Measurements from ENCODE around the gene PSME4. TPM values are rescaled to one million over a fixed set of nuclear protein-coding genes. Genes with fewer than 3 reads are reported as not detected.
"Not testable (repeated sequence)": the region's sequence is repeated elsewhere in the genome, so short reads cannot be mapped to it uniquely, and the experiment has no call there.

The PSME4 gene
- polyA plus RNA-seq, 4 donors = 19.9 to 24.2 (median 20.7) TPM

DNA sequence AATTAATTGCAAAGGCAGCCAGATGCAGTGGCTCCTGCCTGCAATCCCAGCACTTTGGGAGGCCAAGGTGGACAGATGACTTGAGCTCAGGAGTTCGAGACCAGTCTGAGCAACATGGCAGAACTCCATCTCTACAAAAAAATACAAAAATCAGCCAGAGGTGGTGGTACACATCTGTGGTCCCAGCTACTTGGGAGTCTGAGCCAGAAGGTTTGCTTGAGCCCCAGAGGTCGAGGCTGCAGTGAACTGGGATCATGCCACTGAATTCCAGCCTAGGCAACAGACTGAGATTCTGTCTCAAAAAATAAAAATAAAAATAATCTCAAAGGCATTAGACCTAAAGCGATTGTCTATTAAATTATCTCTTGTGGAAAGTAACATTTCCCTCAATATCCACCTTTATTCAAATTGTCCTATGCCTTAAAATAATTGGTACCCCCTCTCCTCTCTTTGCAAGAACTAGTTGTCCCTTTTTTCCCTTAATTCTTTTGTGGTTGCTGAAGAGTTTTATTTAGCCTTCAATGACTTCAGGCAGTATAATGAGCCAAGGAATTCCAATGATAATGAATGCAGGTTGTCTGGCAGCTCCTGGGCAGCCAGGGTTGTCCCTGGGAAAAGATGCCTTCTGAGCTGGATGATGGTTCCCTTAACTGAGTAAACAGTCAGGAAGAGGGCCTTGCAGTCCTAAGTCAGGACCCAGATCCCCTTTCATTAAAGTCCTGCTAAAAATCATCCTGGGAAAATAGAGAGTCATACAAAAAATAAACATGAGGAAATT, 143.2 kb downstream of the PSME4 start:
- Histone ChIP-seq H3K4me1 (ENCODE audit: control insufficient read depth in 3 of 3, insufficient read depth in 2 of 3, low read depth in 1 of 3, low read length in 2 of 3) (peaks cover 0 to 14% (median 0%) of the 10 kb centered on the region in 3 donors), H3K9me3 (ENCODE audit: control insufficient read depth in 2 of 2, insufficient read depth in 1 of 2, low read depth in 1 of 2, low read length in 1 of 2) (peaks cover 0 to 8% of the 10 kb centered on the region in 2 donors), H3K27ac (ENCODE audit: low read depth in 1 of 3, low read length in 2 of 3) (no peak overlapping the region), H3K27me3 (ENCODE audit: control insufficient read depth in 3 of 3, insufficient read depth in 3 of 3, low read length in 3 of 3) (no peaks in the 10 kb centered on the region), H3K36me3 (ENCODE audit: control insufficient read depth in 3 of 3, insufficient read depth in 2 of 3, low read depth in 1 of 3, low read length in 3 of 3) (peaks cover 0 to 9% (median 0%) of the 10 kb centered on the region in 3 donors), H3K4me3 (ENCODE audit: low read depth in 1 of 3, low read length in 3 of 3) (no peak overlapping the region)
- DNase-seq = no peak
- 91 to 100% (median 94%) methylated on average over 3 of the region's 3 CpGs for WGBS, 3 donors
- FAIRE-seq = no peak

DNA sequence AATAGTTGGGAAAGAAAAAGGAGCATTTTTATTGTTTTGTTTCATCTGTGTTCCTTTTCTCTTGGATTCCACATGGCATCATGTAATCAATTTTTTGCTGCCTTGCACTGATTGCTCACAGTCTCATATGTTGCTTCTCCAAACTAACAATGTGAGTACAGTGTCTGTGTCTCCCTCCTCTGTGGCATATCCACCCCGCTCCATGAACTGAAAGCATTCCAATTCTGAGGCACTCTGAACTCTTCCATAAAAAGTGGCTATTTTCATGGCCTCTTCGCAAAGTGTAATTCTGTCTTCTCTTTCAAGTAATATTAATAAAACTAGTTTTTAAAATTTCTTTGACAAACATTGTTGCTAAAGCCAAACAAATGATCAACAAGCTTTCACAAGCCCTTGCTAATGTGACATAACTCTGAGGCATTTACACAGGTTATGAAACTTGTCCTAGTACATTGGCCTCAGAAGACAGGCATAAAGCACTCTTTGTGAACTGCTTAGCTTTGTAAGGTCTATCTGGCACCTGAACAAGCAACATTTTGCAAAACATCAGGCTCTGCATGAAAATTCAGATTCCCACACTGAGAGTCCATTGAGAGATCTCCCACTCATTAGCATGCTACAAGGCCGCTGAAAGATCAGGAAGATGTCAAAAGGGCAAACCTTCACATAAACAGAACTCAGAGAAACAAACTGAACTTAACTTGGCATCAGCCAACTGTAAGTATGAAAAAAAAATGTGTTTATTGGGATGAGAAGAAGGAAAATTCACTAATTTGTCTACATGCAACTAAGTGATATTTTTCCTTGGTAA, 144.0 kb downstream of the PSME4 start:
- H3K27me3 ChIP-seq (ENCODE audit: control insufficient read depth in 3 of 3, insufficient read depth in 3 of 3, low read length in 3 of 3) = no peaks in the 10 kb centered on the region
- WGBS, 3 donors = 64 to 78% (median 70%) methylated on average over 3 of the region's 3 CpGs
- peaks cover 0 to 8% of the 10 kb centered on the region in 2 donors for H3K9me3 ChIP-seq (ENCODE audit: control insufficient read depth in 2 of 2, insufficient read depth in 1 of 2, low read depth in 1 of 2, low read length in 1 of 2)
- H3K36me3 ChIP-seq (ENCODE audit: control insufficient read depth in 3 of 3, insufficient read depth in 2 of 3, low read depth in 1 of 3, low read length in 3 of 3) = peaks cover 0 to 11% (median 0%) of the 10 kb centered on the region in 3 donors
- peak in 1 of 2 donors; percentile 53 for DNase-seq
- no peak overlapping the region for H3K4me3 ChIP-seq (ENCODE audit: low read depth in 1 of 3, low read length in 3 of 3)
- peaks cover 0 to 14% (median 0%) of the 10 kb centered on the region in 3 donors for H3K4me1 ChIP-seq (ENCODE audit: control insufficient read depth in 3 of 3, insufficient read depth in 2 of 3, low read depth in 1 of 3, low read length in 2 of 3)
- FAIRE-seq = no peak
- no peak overlapping the region for H3K27ac ChIP-seq (ENCODE audit: low read depth in 1 of 3, low read length in 2 of 3)

DNA sequence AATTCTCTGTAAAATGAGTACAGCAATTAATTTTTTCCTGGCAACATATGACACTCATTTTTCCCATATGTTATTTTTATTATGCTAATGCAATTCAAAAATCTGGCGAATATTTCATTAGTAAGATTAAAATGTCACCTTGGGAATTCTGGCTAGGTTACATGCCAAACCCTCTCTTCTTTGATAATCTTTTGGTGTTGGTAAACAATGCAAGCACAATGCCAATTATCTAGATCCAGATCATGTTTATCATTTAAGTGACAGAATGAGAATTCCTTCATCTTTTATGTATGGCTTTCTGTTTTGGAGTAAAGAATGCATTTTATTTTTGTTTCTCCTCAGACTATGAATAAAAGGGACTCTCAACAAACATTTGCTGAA, 144.8 kb downstream of the PSME4 start:
- FAIRE-seq = no peak
- Histone ChIP-seq H3K27me3 (ENCODE audit: control insufficient read depth in 3 of 3, insufficient read depth in 3 of 3, low read length in 3 of 3) (no peaks in the 10 kb centered on the region), H3K27ac (ENCODE audit: low read depth in 1 of 3, low read length in 2 of 3) (no peak overlapping the region), H3K9me3 (ENCODE audit: control insufficient read depth in 2 of 2, insufficient read depth in 1 of 2, low read depth in 1 of 2, low read length in 1 of 2) (peaks cover 0 to 8% of the 10 kb centered on the region in 2 donors), H3K36me3 (ENCODE audit: control insufficient read depth in 3 of 3, insufficient read depth in 2 of 3, low read depth in 1 of 3, low read length in 3 of 3) (peaks cover 0 to 9% (median 0%) of the 10 kb centered on the region in 3 donors), H3K4me1 (ENCODE audit: control insufficient read depth in 3 of 3, insufficient read depth in 2 of 3, low read depth in 1 of 3, low read length in 2 of 3) (peaks cover 0 to 14% (median 0%) of the 10 kb centered on the region in 3 donors), H3K4me3 (ENCODE audit: low read depth in 1 of 3, low read length in 3 of 3) (no peak overlapping the region)
- no peak for DNase-seq
- 60 to 75% (median 63%) methylated on average over 1 of the region's 1 CpG for WGBS, 3 donors

DNA sequence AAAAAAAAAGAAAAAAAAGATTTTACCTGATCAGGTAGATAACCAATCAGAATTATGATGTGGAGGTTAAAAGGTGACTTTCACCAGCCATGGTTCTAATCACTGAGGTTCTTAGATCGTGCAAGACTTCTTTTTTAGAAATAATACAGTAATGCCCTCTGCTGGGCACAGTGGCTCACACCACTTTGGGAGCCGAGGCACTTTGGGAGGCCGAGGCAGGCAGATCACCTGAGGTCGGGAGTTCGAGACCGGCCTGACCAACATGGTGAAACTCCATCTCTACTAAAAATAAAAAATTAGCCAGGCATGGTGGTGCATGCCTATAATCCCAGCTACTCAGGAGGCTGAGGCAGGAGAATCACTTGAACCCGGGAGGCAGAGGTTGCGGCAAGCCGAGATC, 147.2 kb downstream of the PSME4 start:
- not testable (repeated sequence) for H3K27ac ChIP-seq (ENCODE audit: low read depth in 1 of 3, low read length in 2 of 3); H3K4me3 ChIP-seq (ENCODE audit: low read depth in 1 of 3, low read length in 3 of 3); H3K36me3 ChIP-seq (ENCODE audit: control insufficient read depth in 3 of 3, insufficient read depth in 2 of 3, low read depth in 1 of 3, low read length in 3 of 3); H3K27me3 ChIP-seq (ENCODE audit: control insufficient read depth in 3 of 3, insufficient read depth in 3 of 3, low read length in 3 of 3); FAIRE-seq; H3K9me3 ChIP-seq (ENCODE audit: control insufficient read depth in 2 of 2, insufficient read depth in 1 of 2, low read depth in 1 of 2, low read length in 1 of 2)
- peaks cover 0 to 33% (median 7%) of the 10 kb centered on the region in 3 donors for H3K4me1 ChIP-seq (ENCODE audit: control insufficient read depth in 3 of 3, insufficient read depth in 2 of 3, low read depth in 1 of 3, low read length in 2 of 3)
- DNase-seq = peak; percentile 19 to 43
- 81 to 89% (median 86%) methylated on average over 9 of the region's 9 CpGs for whole genome bisulfite sequencing, 3 donors

GRCh38 chr2:53821810-53822209, 149.0 kb downstream of the PSME4 start:
- 85 to 90% (median 89%) methylated on average over 6 of the region's 6 CpGs for WGBS, 3 donors
- no peaks in the 10 kb centered on the region for H3K27me3 ChIP-seq (ENCODE audit: control insufficient read depth in 3 of 3, insufficient read depth in 3 of 3, low read length in 3 of 3)
- no peak overlapping the region for H3K27ac ChIP-seq (ENCODE audit: low read depth in 1 of 3, low read length in 2 of 3)
- no peak overlapping the region for H3K4me3 ChIP-seq (ENCODE audit: low read depth in 1 of 3, low read length in 3 of 3)
- H3K4me1 ChIP-seq (ENCODE audit: control insufficient read depth in 3 of 3, insufficient read depth in 2 of 3, low read depth in 1 of 3, low read length in 2 of 3) = peaks cover 0 to 29% (median 7%) of the 10 kb centered on the region in 3 donors
- peaks cover 2 to 14% (median 3%) of the 10 kb centered on the region in 3 donors for H3K36me3 ChIP-seq (ENCODE audit: control insufficient read depth in 3 of 3, insufficient read depth in 2 of 3, low read depth in 1 of 3, low read length in 3 of 3)
- DNase-seq = no peak
- H3K9me3 ChIP-seq (ENCODE audit: control insufficient read depth in 2 of 2, insufficient read depth in 1 of 2, low read depth in 1 of 2, low read length in 1 of 2) = no peaks in the 10 kb centered on the region
- FAIRE-seq = no peak

DNA sequence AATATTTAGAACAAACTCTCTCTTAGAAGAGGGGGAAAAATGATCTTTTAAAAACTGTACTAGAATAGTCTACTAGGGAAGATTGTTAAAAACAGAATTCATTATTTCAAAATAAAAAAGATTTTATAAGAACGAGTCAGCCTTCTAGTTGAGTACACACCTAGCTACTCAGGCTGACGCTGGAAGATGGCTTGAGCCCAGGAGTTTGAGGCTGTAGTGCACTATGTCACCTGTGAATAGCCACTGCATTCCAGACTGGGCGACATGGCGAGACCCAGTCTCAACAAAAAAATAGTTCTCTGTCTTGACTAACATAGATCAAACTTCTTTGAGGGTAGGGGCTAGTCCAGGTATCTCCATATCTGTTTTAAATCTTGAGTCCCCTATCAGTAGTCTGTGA, 150.1 kb downstream of the PSME4 start:
- Histone ChIP-seq H3K4me1 (ENCODE audit: control insufficient read depth in 3 of 3, insufficient read depth in 2 of 3, low read depth in 1 of 3, low read length in 2 of 3) (peaks cover 0 to 24% (median 7%) of the 10 kb centered on the region in 3 donors), H3K36me3 (ENCODE audit: control insufficient read depth in 3 of 3, insufficient read depth in 2 of 3, low read depth in 1 of 3, low read length in 3 of 3) (peaks cover 2 to 21% (median 4%) of the 10 kb centered on the region in 3 donors), H3K27ac (ENCODE audit: low read depth in 1 of 3, low read length in 2 of 3) (peak overlapping the region in 1 of 3 donors; percentile 80), H3K4me3 (ENCODE audit: low read depth in 1 of 3, low read length in 3 of 3) (no peak overlapping the region), H3K9me3 (ENCODE audit: control insufficient read depth in 2 of 2, insufficient read depth in 1 of 2, low read depth in 1 of 2, low read length in 1 of 2) (no peaks in the 10 kb centered on the region), H3K27me3 (ENCODE audit: control insufficient read depth in 3 of 3, insufficient read depth in 3 of 3, low read length in 3 of 3) (no peaks in the 10 kb centered on the region)
- FAIRE-seq = no peak
- 71 to 90% (median 81%) methylated on average over 4 of the region's 4 CpGs for WGBS, 3 donors
- DNase-seq = peak in 1 of 2 donors; percentile 12

GRCh38 chr2:53820048-53820447, 150.7 kb downstream of the PSME4 start:
- DNase-seq (peak; percentile 58 to 80), FAIRE-seq (no peak)
- Histone ChIP-seq H3K36me3 (ENCODE audit: control insufficient read depth in 3 of 3, insufficient read depth in 2 of 3, low read depth in 1 of 3, low read length in 3 of 3) (peaks cover 2 to 21% (median 4%) of the 10 kb centered on the region in 3 donors), H3K4me3 (ENCODE audit: low read depth in 1 of 3, low read length in 3 of 3) (no peak overlapping the region), H3K27me3 (ENCODE audit: control insufficient read depth in 3 of 3, insufficient read depth in 3 of 3, low read length in 3 of 3) (no peaks in the 10 kb centered on the region), H3K9me3 (ENCODE audit: control insufficient read depth in 2 of 2, insufficient read depth in 1 of 2, low read depth in 1 of 2, low read length in 1 of 2) (no peaks in the 10 kb centered on the region), H3K4me1 (ENCODE audit: control insufficient read depth in 3 of 3, insufficient read depth in 2 of 3, low read depth in 1 of 3, low read length in 2 of 3) (peaks cover 0 to 24% (median 7%) of the 10 kb centered on the region in 3 donors), H3K27ac (ENCODE audit: low read depth in 1 of 3, low read length in 2 of 3) (peak overlapping the region in 2 of 3 donors; percentile 71 to 80)
- WGBS, 3 donors = 25 to 71% (median 46%) methylated on average over 9 of the region's 9 CpGs

DNA sequence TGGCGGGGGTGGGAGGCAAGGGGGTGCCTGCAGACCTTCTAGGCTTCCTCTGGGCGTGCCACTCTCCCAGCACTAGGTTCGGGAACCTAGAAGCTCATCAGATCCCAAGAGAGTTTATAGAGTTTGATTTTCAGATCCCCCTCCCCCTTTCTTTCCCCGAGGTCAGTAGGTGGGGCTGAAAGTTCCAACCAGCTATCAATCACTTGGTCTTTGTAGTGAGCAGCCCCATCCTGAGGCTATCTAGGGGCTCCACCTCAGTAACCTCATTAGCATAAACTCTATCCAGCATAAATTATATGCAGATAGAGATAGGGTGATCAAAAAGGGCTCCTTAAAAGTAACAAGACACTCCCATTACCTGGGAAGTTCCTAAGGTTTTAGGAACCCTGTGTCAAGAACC, 151.2 kb downstream of the PSME4 start:
- Histone ChIP-seq H3K27me3 (ENCODE audit: control insufficient read depth in 3 of 3, insufficient read depth in 3 of 3, low read length in 3 of 3) (no peaks in the 10 kb centered on the region), H3K36me3 (ENCODE audit: control insufficient read depth in 3 of 3, insufficient read depth in 2 of 3, low read depth in 1 of 3, low read length in 3 of 3) (peaks cover 2 to 23% (median 4%) of the 10 kb centered on the region in 3 donors), H3K27ac (ENCODE audit: low read depth in 1 of 3, low read length in 2 of 3) (peak overlapping the region in 2 of 3 donors; percentile 71 to 80), H3K4me1 (ENCODE audit: control insufficient read depth in 3 of 3, insufficient read depth in 2 of 3, low read depth in 1 of 3, low read length in 2 of 3) (peaks cover 0 to 24% (median 7%) of the 10 kb centered on the region in 3 donors), H3K4me3 (ENCODE audit: low read depth in 1 of 3, low read length in 3 of 3) (no peak overlapping the region), H3K9me3 (ENCODE audit: control insufficient read depth in 2 of 2, insufficient read depth in 1 of 2, low read depth in 1 of 2, low read length in 1 of 2) (no peaks in the 10 kb centered on the region)
- FAIRE-seq = no peak
- DNase-seq = peak in 1 of 2 donors; percentile 27
- 36 to 66% (median 52%) methylated on average over 4 of the region's 4 CpGs for WGBS, 3 donors
